HCT116 (cell line): ENCODE data around the gene PLA2G2F. TPM values are rescaled to one million over a fixed set of nuclear protein-coding genes. Genes with fewer than 3 reads are reported as not detected.

Source experiments
- ATAC-seq: fragments of 200-7000 bp; cut with Tn5 transposase; 2 replicates; pipeline ENCODE4 v1.9.1; 2020; ENCODE audit warnings: mild to moderate bottlenecking, moderate library complexity
- BruUV-seq: library from RNA; stranded (reverse); fragments of 400-500 nt; replicated peaks from 2 replicates; lab custom pipeline; 2021; lab: Mats Ljungman, UMichigan
- CTCF ChIA-PET: fragments of 300-600 bp; sonication (Branson Sonifier 250); formaldehyde crosslinking; loops from one replicate; lab custom pipeline; 2021; ENCODE audit warnings: antibody characterized with exemption; lab: Charles Lee
- POLR2A ChIA-PET: fragments of 300-600, 350-600 bp; sonication (Branson Sonifier 250); formaldehyde crosslinking; loops from one replicate; lab custom pipeline; 2021; ENCODE audit warnings: antibody characterized with exemption; lab: Charles Lee
- RAD21 ChIA-PET, 2 experiments: fragments of 300-600 bp; sonication (Branson Sonifier 250); formaldehyde crosslinking; loops; one replicate each; lab custom pipeline; 2023; ENCODE audit warnings: low total read pairs in 2 of 2; ENCODE audit not compliant: uncharacterized antibody in 2 of 2, unreplicated experiment in 2 of 2, low non-redundant PET in 1 of 2; lab: Charles Lee
- DNase-seq: peaks from one replicate; pipeline ENCODE4 v3.0.0-alpha.2; 2010; ENCODE audit warnings: low read depth, low spot score
- H2AFZ ChIP-seq: fragments of 200-600 bp; shearing (Covaris generic), sonication (generic); 2 replicates; pipeline ENCODE4 v1.6.1; 2017; ENCODE audit warnings: low read depth, mixed run types, mixed read lengths, antibody characterized with exemption, low read length; ENCODE audit not compliant: poor library complexity, severe bottlenecking
- H3K27ac ChIP-seq: 2 replicates; pipeline ENCODE4 v1.5.1; 2012; ENCODE audit warnings: low read depth, low read length
- H3K27me3 ChIP-seq: fragments of 200-600 bp; sonication (generic); 2 replicates; pipeline ENCODE4 v1.6.1; 2016; ENCODE audit warnings: mixed run types, low read length, mixed read lengths; ENCODE audit not compliant: insufficient read depth
- H3K36me3 ChIP-seq, 2 experiments: fragments of 200-500 bp in 1 of 2; fragments of 200-600 bp in 1 of 2; sonication (Bioruptor generic) in 1 of 2; sonication (generic) in 1 of 2; 2 replicates each; pipeline versions ENCODE4 v1.5.1 to v1.6.1; 2014 to 2016; ENCODE audit warnings: low read length in 2 of 2, inconsistent platforms in 1 of 2, mixed read lengths in 1 of 2, mixed run types in 1 of 2; ENCODE audit not compliant: insufficient read depth in 2 of 2, control insufficient read depth in 1 of 2
- H3K4me1 ChIP-seq, 2 experiments: fragments of 200-600 bp in 1 of 2; sonication (generic) in 1 of 2; 2 replicates each; pipeline versions ENCODE4 v1.5.1 to v1.6.1; 2012 to 2017; ENCODE audit warnings: low read length in 2 of 2, inconsistent platforms in 1 of 2, mild to moderate bottlenecking in 1 of 2, mixed read lengths in 1 of 2, mixed run types in 1 of 2, moderate library complexity in 1 of 2; ENCODE audit not compliant: insufficient read depth in 2 of 2, control insufficient read depth in 1 of 2
- H3K4me2 ChIP-seq: fragments of 200-600 bp; sonication (generic); 2 replicates; pipeline ENCODE4 v1.6.1; 2017; ENCODE audit warnings: mixed run types, low read length, mixed read lengths
- H3K4me3 ChIP-seq, 2 experiments: fragments of 200-600 bp in 1 of 2; sonication (generic) in 1 of 2; replicated peaks in 1 of 2; 2 replicates each; pipeline ENCODE4 v1.5.1; 2011 to 2016; ENCODE audit warnings: low read length in 2 of 2, control low read depth in 1 of 2, low read depth in 1 of 2, mild to moderate bottlenecking in 1 of 2, mixed read lengths in 1 of 2, mixed run types in 1 of 2
- H3K79me2 ChIP-seq: fragments of 200-600 bp; sonication (generic); 2 replicates; pipeline ENCODE4 v1.6.1; 2017; ENCODE audit warnings: mild to moderate bottlenecking, mixed run types, low read length, moderate library complexity, mixed read lengths; ENCODE audit not compliant: insufficient read depth
- H3K9ac ChIP-seq: fragments of 200-600 bp; sonication (generic); 2 replicates; pipeline ENCODE4 v1.6.1; 2016; ENCODE audit warnings: low read length, mixed read lengths
- H3K9me2 ChIP-seq: fragments of 200-600 bp; sonication (generic), shearing (Covaris generic); 2 replicates; pipeline ENCODE4 v1.6.1; 2017; ENCODE audit warnings: mixed run types, mild to moderate bottlenecking, moderate library complexity; ENCODE audit not compliant: insufficient read depth
- H3K9me3 ChIP-seq, 2 experiments: fragments of 200-500 bp in 1 of 2; fragments of 200-600 bp in 1 of 2; sonication (Bioruptor generic) in 1 of 2; sonication (generic) in 1 of 2; 2 replicates each; pipeline ENCODE4 v1.6.1; 2014 to 2017; ENCODE audit warnings: low read length in 2 of 2, mixed read lengths in 2 of 2, inconsistent platforms in 1 of 2, low read depth in 1 of 2, mild to moderate bottlenecking in 1 of 2, mixed run types in 1 of 2, moderate library complexity in 1 of 2; ENCODE audit not compliant: control insufficient read depth in 1 of 2, insufficient read depth in 1 of 2
- H4K20me1 ChIP-seq: fragments of 200-600 bp; sonication (generic), shearing (Covaris generic); 2 replicates; pipeline ENCODE4 v1.6.1; 2017; ENCODE audit warnings: mixed run types, mild to moderate bottlenecking, moderate library complexity; ENCODE audit not compliant: insufficient read depth
- CBX3 ChIP-seq: IDR thresholded peaks from 2 replicates; pipeline ENCODE4 v1.6.1; 2012; ENCODE audit warnings: low read depth
- CEBPB ChIP-seq: IDR thresholded peaks from 2 replicates; pipeline ENCODE4 v1.6.1; 2012; ENCODE audit warnings: low read depth
- CTCF ChIP-seq, 3 experiments: fragments of 200-600 bp in 1 of 3; sonication (generic) in 1 of 3; IDR thresholded peaks in 2 of 3; conservative IDR thresholded peaks in 1 of 3; 2 replicates each; pipeline ENCODE4 v1.5.1; 2012 to 2017; ENCODE audit warnings: low read depth in 2 of 3, low read length in 2 of 3, antibody characterized with exemption in 1 of 3, borderline replicate concordance in 1 of 3, control low read depth in 1 of 3, mild to moderate bottlenecking in 1 of 3, mixed read lengths in 1 of 3, mixed run types in 1 of 3, moderate library complexity in 1 of 3; ENCODE audit not compliant: insufficient read depth in 1 of 3
- EGR1 ChIP-seq: IDR thresholded peaks from 2 replicates; pipeline ENCODE4 v1.6.1; 2012; ENCODE audit warnings: low read depth
- ELF1 ChIP-seq: IDR thresholded peaks from 2 replicates; pipeline ENCODE4 v1.6.1; 2012; ENCODE audit warnings: low read depth, borderline replicate concordance
- EZH2 ChIP-seq: fragments of 200-600 bp; sonication (generic); IDR thresholded peaks from 2 replicates; pipeline ENCODE4 v1.6.1; 2017; ENCODE audit warnings: antibody characterized with exemption, mixed run types
- EZH2phosphoT487 ChIP-seq: fragments of 200-600 bp; IDR thresholded peaks from 2 replicates; pipeline ENCODE4 v1.6.1; 2018; ENCODE audit warnings: antibody characterized with exemption, borderline replicate concordance
- FOSL1 ChIP-seq: IDR thresholded peaks from 2 replicates; pipeline ENCODE4 v1.6.1; 2012; ENCODE audit warnings: low read depth
- JUND ChIP-seq: IDR thresholded peaks from 2 replicates; pipeline ENCODE4 v1.6.1; 2012
- MAX ChIP-seq: IDR thresholded peaks from 2 replicates; pipeline ENCODE4 v1.6.1; 2012
- POLR2AphosphoS5 ChIP-seq: IDR thresholded peaks from 2 replicates; pipeline ENCODE4 v1.6.1; 2011; ENCODE audit warnings: mild to moderate bottlenecking, low read depth, low read length, moderate library complexity
- REST ChIP-seq: IDR thresholded peaks from 2 replicates; pipeline ENCODE4 v1.6.1; 2012; ENCODE audit warnings: low read depth
- SIN3A ChIP-seq: IDR thresholded peaks from 2 replicates; pipeline ENCODE4 v1.6.1; 2012; ENCODE audit warnings: low read depth
- SP1 ChIP-seq: IDR thresholded peaks from 2 replicates; pipeline ENCODE4 v1.6.1; 2012; ENCODE audit warnings: low read depth
- SRF ChIP-seq: IDR thresholded peaks from 2 replicates; pipeline ENCODE4 v1.6.1; 2012; ENCODE audit warnings: low read depth
- TCF7L2 ChIP-seq: IDR thresholded peaks from 2 replicates; pipeline ENCODE4 v1.7.0; 2011; ENCODE audit warnings: borderline replicate concordance, inconsistent platforms; ENCODE audit not compliant: insufficient read depth, insufficient read length; ENCODE audit errors: extremely low read depth
- ZFX ChIP-seq: fragments of 450-650 bp; IDR thresholded peaks from 2 replicates; pipeline ENCODE4 v1.6.1; 2017
- intact Hi-C: fragments of 100-400 bp; cut with micrococcal nuclease; formaldehyde crosslinking; loops from 2 replicates; pipeline ENCODE4 v1.10.0; 2022
- total RNA-seq: library from RNA; stranded (reverse); gene quantifications from one replicate; pipeline ENCODE4 v1.2.1, GENCODE V29; 2021; ENCODE audit not compliant: unreplicated experiment

PLA2G2F gene
- total RNA-seq, 1 experiment from 2014 or later: 0.12 TPM

- RAD21 ChIA-PET: no interaction called here
- H3K9me3 ChIP-seq: no peaks in the 10 kb centered on the region
- H3K36me3 ChIP-seq: no peaks in the 10 kb centered on the region
- H3K9me2 ChIP-seq: no peaks in the 10 kb centered on the region
- no TSS peak for BruUV-seq
- no peak overlapping the region for H3K4me2 ChIP-seq
- DNase-seq: no peak
- no peak overlapping the region for H2AFZ ChIP-seq
- peaks cover 0 to 10% of the 10 kb centered on the region in 2 experiments; a peak in 2 of 4 replicates for H3K4me1 ChIP-seq
- POLR2A ChIA-PET: no interaction called here
- H3K4me3 ChIP-seq: no peak overlapping the region
- intact Hi-C loops: no loop called here
- H3K9ac ChIP-seq: no peak overlapping the region
- no peak for TF ChIP-seq CTCF (IDR thresholded peaks at IDR 0.05 in 2 of 3, conservative IDR thresholded peaks at IDR 0.05 in 1 of 3; ENCODE audit: borderline replicate concordance in 1 of 3, insufficient read depth in 1 of 3, low read depth in 2 of 3, low read length in 2 of 3)
- TF ChIP-seq JUND: no peak
- TF ChIP-seq FOSL1: no peak
- TF ChIP-seq EZH2phosphoT487: no peak
- no peak for TF ChIP-seq CBX3
- TF ChIP-seq CEBPB: no peak
- TF ChIP-seq ZFX: no peak
- no peak for TF ChIP-seq TCF7L2
- TF ChIP-seq SP1: no peak
- no peak for TF ChIP-seq REST
- TF ChIP-seq EZH2: no peak
- no peak for TF ChIP-seq MAX
- TF ChIP-seq ELF1: no peak
- TF ChIP-seq SIN3A: no peak
- no peak for TF ChIP-seq POLR2AphosphoS5
- TF ChIP-seq EGR1: no peak
- no peak for TF ChIP-seq SRF
- CTCF ChIA-PET: no interaction called here
- H3K79me2 ChIP-seq: no peaks in the 10 kb centered on the region
- no peak for ATAC-seq
- H4K20me1 ChIP-seq: no peaks in the 10 kb centered on the region
- no peaks in the 10 kb centered on the region for H3K27me3 ChIP-seq
- H3K27ac ChIP-seq: no peak overlapping the region
Measured at GRCh38 chr1:20172033-20172590, 33.0 kb downstream of the PLA2G2F start.
